Islet precursor cell (in vitro differentiated cells): ENCODE measurements around the gene RPL38.
A peak's percentile ranks its signal among the peaks of the same experiment; 100 is the strongest.
"Not testable (repeated sequence)": the region's sequence is repeated elsewhere in the genome, so short reads cannot be mapped to it uniquely, and the experiment has no call there.

Experiments used
- DNase-seq: peaks from one replicate; pipeline ENCODE4 v3.0.0-alpha.2; 2018

The RPL38 gene

GRCh38 chr17:74185571-74186185 lies 17.8 kb upstream of the RPL38 start:
- no peak for DNase-seq

GRCh38 chr17:74186498-74186897 lies 17.0 kb upstream of the RPL38 start:
- DNase-seq: no peak

GRCh38 chr17:74187761-74188160 lies 15.7 kb upstream of the RPL38 start:
- no peak for DNase-seq

- DNase-seq: not testable (repeated sequence)
Observed at GRCh38 chr17:74188687-74189086, 14.8 kb upstream of the RPL38 start.

- DNase-seq: no peak
Observed at GRCh38 chr17:74190154-74190553, 13.3 kb upstream of the RPL38 start.

- peak; percentile 85 for DNase-seq
Observed at GRCh38 chr17:74190807-74191406, 12.6 kb upstream of the RPL38 start.

GRCh38 chr17:74192950-74193781 lies 10.3 kb upstream of the RPL38 start:
- no peak for DNase-seq

GRCh38 chr17:74194682-74195081 lies 8.8 kb upstream of the RPL38 start:
- no peak for DNase-seq

- no peak for DNase-seq
Observed at GRCh38 chr17:74196541-74197317, 6.7 kb upstream of the RPL38 start.

GRCh38 chr17:74197801-74198200 lies 5.7 kb upstream of the RPL38 start:
- DNase-seq: no peak

- no peak for DNase-seq
Observed at GRCh38 chr17:74198694-74199093, 4.8 kb upstream of the RPL38 start.

GRCh38 chr17:74199306-74200092 lies 4.0 kb upstream of the RPL38 start:
- DNase-seq: peak; percentile 90

GRCh38 chr17:74200112-74200511 lies 3.4 kb upstream of the RPL38 start:
- DNase-seq: no peak

GRCh38 chr17:74201250-74201649 lies 2.2 kb upstream of the RPL38 start:
- no peak for DNase-seq

- no peak for DNase-seq
Observed at GRCh38 chr17:74201948-74202347, 1.5 kb upstream of the RPL38 start.

- DNase-seq: no peak
Observed at GRCh38 chr17:74202938-74203337, 540 bp upstream of the RPL38 start.

- no peak for DNase-seq
Observed at GRCh38 chr17:74204474-74204873, 996 bp downstream of the RPL38 start.

- no peak for DNase-seq
Observed at GRCh38 chr17:74205274-74205673, 1.8 kb downstream of the RPL38 start.

GRCh38 chr17:74206332-74206818 lies 2.9 kb downstream of the RPL38 start:
- DNase-seq: no peak

- DNase-seq: peak; percentile 91
Observed at GRCh38 chr17:74210191-74211140, 7.0 kb downstream of the RPL38 start.
